Activated CD4-positive, alpha-beta T cell treated with anti-CD3 and anti-CD28 coated beads, Interleukin-2, amount 10 ng/mL, durations not matched to agents 7 days and 5 days (primary cell): ENCODE measurements around the gene OR1S1. TPM values are rescaled to one million over a fixed set of nuclear protein-coding genes. Genes with fewer than 3 reads are reported as not detected.

Source experiments
- CTCF ChIA-PET: fragments of 350-600 bp; sonication (Branson Sonifier 250); formaldehyde crosslinking; loops from one replicate; lab custom pipeline; 2021; ENCODE audit warnings: antibody characterized with exemption; lab: Charles Lee
- POLR2A ChIA-PET: fragments of 350-600 bp; sonication (Branson Sonifier 250); formaldehyde crosslinking; loops from one replicate; lab custom pipeline; 2021; ENCODE audit warnings: antibody characterized with exemption; lab: Charles Lee
- DNase-seq: peaks from one replicate; pipeline ENCODE4 v3.0.0-alpha.2; 2020
- H3K27ac Mint-ChIP-seq: one replicate; pipeline ENCODE4 v1.8.0; 2021; ENCODE audit warnings: mild to moderate bottlenecking, moderate library complexity, mixed read lengths
- H3K27me3 Mint-ChIP-seq: one replicate; pipeline ENCODE4 v1.8.0; 2021; ENCODE audit warnings: mixed read lengths
- H3K36me3 Mint-ChIP-seq: one replicate; pipeline ENCODE4 v1.8.0; 2021; ENCODE audit warnings: low read depth, mixed read lengths
- H3K4me1 Mint-ChIP-seq: one replicate; pipeline ENCODE4 v1.8.0; 2021; ENCODE audit warnings: mixed read lengths
- H3K4me3 Mint-ChIP-seq: one replicate; pipeline ENCODE4 v1.8.0; 2021; ENCODE audit warnings: mild to moderate bottlenecking, moderate library complexity, mixed read lengths
- H3K9me3 Mint-ChIP-seq: one replicate; pipeline ENCODE4 v1.8.0; 2021; ENCODE audit warnings: mixed read lengths
- total RNA-seq, 2 experiments: library from RNA; stranded (reverse); gene quantifications; one replicate each; pipeline ENCODE4 v1.2.3, GENCODE V29; 2021

Gene OR1S1
- total RNA-seq, 2 experiments from 2014 or later, result not detected

DNA sequence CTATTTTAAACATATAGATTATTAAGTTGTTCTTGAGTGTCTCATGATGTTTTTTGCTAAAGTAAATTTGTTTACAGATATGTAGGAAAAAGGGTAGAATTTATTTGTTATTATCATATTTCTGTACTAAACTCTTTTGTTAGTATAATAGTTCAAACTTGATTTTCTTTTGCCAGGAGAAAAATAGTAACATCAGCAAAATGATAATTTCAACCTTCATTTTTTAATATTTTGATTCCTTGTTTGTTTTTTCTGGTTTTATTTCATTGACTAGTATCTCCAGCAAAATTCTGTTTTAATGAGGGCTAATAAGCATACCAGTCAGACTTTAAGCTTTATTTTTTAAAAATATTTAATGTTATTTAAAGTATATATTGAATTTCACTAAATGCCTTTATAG, 4.0 kb downstream of the OR1S1 start:
- no peaks in the 10 kb centered on the region for H3K27me3 Mint-ChIP-seq
- ChIA-PET POLR2A (no interaction called here), CTCF (no interaction called here)
- H3K9me3 Mint-ChIP-seq, result no peaks in the 10 kb centered on the region
- no peak overlapping the region for H3K4me3 Mint-ChIP-seq
- no peak for DNase-seq
- no peaks in the 10 kb centered on the region for H3K36me3 Mint-ChIP-seq
- H3K27ac Mint-ChIP-seq, result no peak overlapping the region
- H3K4me1 Mint-ChIP-seq, result no peaks in the 10 kb centered on the region

DNA sequence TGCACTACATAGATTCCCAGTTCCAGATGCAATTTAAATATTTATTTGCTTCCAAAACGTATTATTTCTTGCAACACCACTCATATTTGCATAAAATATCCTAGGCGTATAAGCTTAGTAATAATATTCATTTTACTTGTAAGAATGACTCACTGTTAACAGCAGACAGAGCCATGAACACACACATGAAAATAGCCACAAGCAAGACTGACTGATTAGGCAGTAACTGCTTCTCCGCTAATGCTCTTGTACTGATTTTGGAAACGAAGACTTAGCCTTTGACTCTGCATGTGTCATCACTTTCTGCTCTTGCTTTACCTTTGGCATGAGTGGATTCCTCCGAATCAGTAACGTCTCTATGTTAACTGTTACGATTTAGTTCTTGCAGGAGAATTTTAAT, 10.2 kb downstream of the OR1S1 start:
- ChIA-PET POLR2A (no interaction called here), CTCF (no interaction called here)
- Mint-ChIP-seq H3K9me3 (no peaks in the 10 kb centered on the region), H3K27me3 (peaks cover 2% of the 10 kb centered on the region), H3K4me1 (no peaks in the 10 kb centered on the region), H3K27ac (no peak overlapping the region), H3K36me3 (no peaks in the 10 kb centered on the region), H3K4me3 (no peak overlapping the region)
- DNase-seq, result no peak

DNA sequence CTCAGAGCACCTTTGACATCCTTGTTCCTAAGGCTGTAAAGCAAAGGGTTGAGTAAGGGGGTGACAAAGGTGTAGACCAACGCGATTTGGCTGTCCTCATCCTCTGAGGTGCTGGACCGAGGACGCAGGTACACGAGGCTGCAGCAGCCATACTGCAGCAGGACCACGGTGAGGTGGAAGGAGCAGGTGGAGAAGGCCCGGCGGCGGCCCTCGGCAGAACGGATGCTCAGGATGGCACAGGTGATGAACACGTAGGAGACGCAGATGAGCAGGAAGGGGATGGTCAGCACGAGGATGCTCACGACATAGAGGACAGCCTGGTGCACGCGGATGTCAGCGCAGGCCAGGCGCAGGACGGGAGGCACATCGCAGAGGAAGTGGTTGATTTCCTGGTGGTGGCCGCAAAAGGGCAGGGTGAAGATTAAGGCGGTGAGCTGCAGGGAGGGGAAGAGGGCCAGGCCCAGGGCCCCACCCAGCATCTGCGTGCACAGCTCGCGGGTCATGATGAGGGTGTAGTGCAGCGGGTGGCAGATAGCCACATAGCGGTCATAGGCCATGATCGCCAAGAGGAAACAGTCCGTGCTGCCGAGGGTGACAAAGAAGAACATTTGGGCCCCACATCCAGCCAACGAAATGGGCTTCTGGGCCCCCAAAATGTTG, 15.6 kb downstream of the OR1S1 start:
- ChIA-PET POLR2A (no interaction called here), CTCF (no interaction called here)
- H3K4me1 Mint-ChIP-seq, result no peaks in the 10 kb centered on the region
- no peak overlapping the region for H3K27ac Mint-ChIP-seq
- H3K27me3 Mint-ChIP-seq, result peaks cover 4% of the 10 kb centered on the region
- H3K36me3 Mint-ChIP-seq, result no peaks in the 10 kb centered on the region
- H3K4me3 Mint-ChIP-seq, result no peak overlapping the region
- H3K9me3 Mint-ChIP-seq, result no peaks in the 10 kb centered on the region
- no peak for DNase-seq

- H3K27ac Mint-ChIP-seq, result no peak overlapping the region
- H3K4me1 Mint-ChIP-seq, result no peaks in the 10 kb centered on the region
- H3K9me3 Mint-ChIP-seq, result no peaks in the 10 kb centered on the region
- ChIA-PET CTCF (no interaction called here), POLR2A (no interaction called here)
- H3K36me3 Mint-ChIP-seq, result no peaks in the 10 kb centered on the region
- no peak overlapping the region for H3K4me3 Mint-ChIP-seq
- no peak for DNase-seq
- peaks cover 9% of the 10 kb centered on the region for H3K27me3 Mint-ChIP-seq
Measured at GRCh38 chr11:58243954-58244353, 31.4 kb downstream of the OR1S1 start.

GRCh38 chr11:58254936-58255335, 42.4 kb downstream of the OR1S1 start:
- no peaks in the 10 kb centered on the region for H3K4me1 Mint-ChIP-seq

GRCh38 chr11:58259983-58260382, 47.5 kb downstream of the OR1S1 start:
- Mint-ChIP-seq H3K27me3 (no peaks in the 10 kb centered on the region), H3K4me3 (no peak overlapping the region), H3K36me3 (no peaks in the 10 kb centered on the region), H3K9me3 (no peaks in the 10 kb centered on the region), H3K4me1 (no peaks in the 10 kb centered on the region), H3K27ac (no peak overlapping the region)
- CTCF ChIA-PET, result no interaction called here
- DNase-seq, result no peak
- POLR2A ChIA-PET, result no interaction called here

More at GRCh38 chr11:58254936-58255335, 42.4 kb downstream of the OR1S1 start:
- ChIA-PET POLR2A (no interaction called here), CTCF (no interaction called here)
- Mint-ChIP-seq H3K36me3 (no peaks in the 10 kb centered on the region), H3K9me3 (no peaks in the 10 kb centered on the region), H3K27ac (no peak overlapping the region), H3K27me3 (peaks cover under 1% of the 10 kb centered on the region), H3K4me3 (no peak overlapping the region)
- no peak for DNase-seq

Other genes starting within 250 kb of the OR1S1 start
- not detected for gene OR9Q1, start 188.8 kb upstream of the OR1S1 start, total RNA-seq
- not detected for gene OR6Q1, start 181.8 kb upstream of the OR1S1 start, total RNA-seq
- not detected for gene OR9I1, start 87.2 kb upstream of the OR1S1 start, total RNA-seq
- gene OR9Q2, start 23.6 kb upstream of the OR1S1 start, total RNA-seq, result not detected
- not detected for gene OR1S2, start 8.6 kb upstream of the OR1S1 start, total RNA-seq
- not detected for gene OR10Q1, start 16.2 kb downstream of the OR1S1 start, total RNA-seq
- not detected for gene OR10W1, start 55.5 kb downstream of the OR1S1 start, total RNA-seq
- not detected for gene OR5B17, start 146.3 kb downstream of the OR1S1 start, total RNA-seq
- not detected for gene OR5B3, start 194.2 kb downstream of the OR1S1 start, total RNA-seq
- not detected for gene OR5B2, start 215.4 kb downstream of the OR1S1 start, total RNA-seq
- gene OR5B12, start 229.5 kb downstream of the OR1S1 start, total RNA-seq, result not detected